ENCODE results near the gene SETDB1. TPM values are rescaled to one million over a fixed set of nuclear protein-coding genes. Genes with fewer than 3 reads are reported as not detected.

SETDB1 gene
- total RNA-seq, 1 experiment from 2014 or later, result 66.5 TPM

- intact Hi-C loops (cut with micrococcal nuclease; ENCODE audit: unreplicated experiment), result loop anchor here (5.0 to 10.0 kb wide), 2 partner anchors 525 to 743 kb away; partner anchors contain the start of gene CA14
- TF ChIP-seq, protein P1, sequence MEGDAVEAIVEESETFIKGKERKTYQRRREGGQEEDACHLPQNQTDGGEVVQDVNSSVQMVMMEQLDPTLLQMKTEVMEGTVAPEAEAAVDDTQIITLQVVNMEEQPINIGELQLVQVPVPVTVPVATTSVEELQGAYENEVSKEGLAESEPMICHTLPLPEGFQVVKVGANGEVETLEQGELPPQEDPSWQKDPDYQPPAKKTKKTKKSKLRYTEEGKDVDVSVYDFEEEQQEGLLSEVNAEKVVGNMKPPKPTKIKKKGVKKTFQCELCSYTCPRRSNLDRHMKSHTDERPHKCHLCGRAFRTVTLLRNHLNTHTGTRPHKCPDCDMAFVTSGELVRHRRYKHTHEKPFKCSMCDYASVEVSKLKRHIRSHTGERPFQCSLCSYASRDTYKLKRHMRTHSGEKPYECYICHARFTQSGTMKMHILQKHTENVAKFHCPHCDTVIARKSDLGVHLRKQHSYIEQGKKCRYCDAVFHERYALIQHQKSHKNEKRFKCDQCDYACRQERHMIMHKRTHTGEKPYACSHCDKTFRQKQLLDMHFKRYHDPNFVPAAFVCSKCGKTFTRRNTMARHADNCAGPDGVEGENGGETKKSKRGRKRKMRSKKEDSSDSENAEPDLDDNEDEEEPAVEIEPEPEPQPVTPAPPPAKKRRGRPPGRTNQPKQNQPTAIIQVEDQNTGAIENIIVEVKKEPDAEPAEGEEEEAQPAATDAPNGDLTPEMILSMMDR (conservative IDR thresholded peaks at IDR 0.05; ENCODE audit: low read depth, low read length), result no peak
- TF ChIP-seq EZH2 (IDR thresholded peaks at IDR 0.05; ENCODE audit: borderline replicate concordance, low read depth, low read length, poor library complexity, severe bottlenecking), result no peak
- Histone ChIP-seq H3K27ac (ENCODE audit: low read depth, low read length, poor library complexity, severe bottlenecking) (no peak overlapping the region), H3K27me3 (replicated peaks; ENCODE audit: insufficient read depth, low read depth, low read length, poor library complexity) (no peaks in the 10 kb centered on the region), H3K36me3 (ENCODE audit: insufficient read depth, low read length, poor library complexity, severe bottlenecking) (peaks cover 2% of the 10 kb centered on the region), H3K4me1 (ENCODE audit: insufficient read depth, low read length, poor library complexity, severe bottlenecking) (no peaks in the 10 kb centered on the region), H3K4me3 (ENCODE audit: low read depth, low read length, poor library complexity, severe bottlenecking) (no peak overlapping the region), H3K9me3 (ENCODE audit: low read depth, low read length, poor library complexity, severe bottlenecking) (no peaks in the 10 kb centered on the region)
- POLR2A ChIA-PET (ENCODE audit: low non-redundant PET), result no interaction called here
- BruUV-seq (replicated peaks), result no TSS peak
- CTCF ChIA-PET, result no interaction called here
- DNase-seq (ENCODE audit: low spot score), result no peak
Measured at GRCh38 chr1:150999926-151000325, 73.8 kb downstream of the SETDB1 start.

DNA sequence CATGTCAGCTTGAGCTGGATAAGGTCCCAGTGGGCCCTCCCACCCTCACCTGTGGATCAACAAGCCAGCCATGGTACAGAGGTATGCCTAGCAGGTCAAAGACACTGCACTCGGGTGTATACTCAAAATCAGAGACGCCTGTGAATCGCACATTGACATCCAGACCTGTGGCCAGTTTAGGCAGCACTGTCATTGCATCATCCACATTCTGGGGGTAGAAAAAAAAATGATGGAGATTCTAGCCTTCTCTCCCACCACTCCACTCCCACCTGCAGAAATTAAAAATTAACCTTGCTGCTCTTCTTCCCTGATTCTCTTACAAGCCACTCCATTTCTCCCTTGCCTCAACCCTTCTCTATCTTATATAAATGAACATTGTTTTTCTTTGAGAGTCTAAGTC, 74.2 kb downstream of the SETDB1 start:
- no peak for TF ChIP-seq EZH2 (IDR thresholded peaks at IDR 0.05; ENCODE audit: borderline replicate concordance, low read depth, low read length, poor library complexity, severe bottlenecking)
- TF ChIP-seq, protein P1 (conservative IDR thresholded peaks at IDR 0.05; ENCODE audit: low read depth, low read length), result no peak
- CTCF ChIA-PET, result no interaction called here
- Histone ChIP-seq H3K9me3 (ENCODE audit: low read depth, low read length, poor library complexity, severe bottlenecking) (no peaks in the 10 kb centered on the region), H3K27ac (ENCODE audit: low read depth, low read length, poor library complexity, severe bottlenecking) (no peak overlapping the region), H3K36me3 (ENCODE audit: insufficient read depth, low read length, poor library complexity, severe bottlenecking) (peaks cover 2% of the 10 kb centered on the region), H3K27me3 (replicated peaks; ENCODE audit: insufficient read depth, low read depth, low read length, poor library complexity) (no peaks in the 10 kb centered on the region), H3K4me3 (ENCODE audit: low read depth, low read length, poor library complexity, severe bottlenecking) (no peak overlapping the region), H3K4me1 (ENCODE audit: insufficient read depth, low read length, poor library complexity, severe bottlenecking) (peaks cover 2% of the 10 kb centered on the region)
- intact Hi-C loops (cut with micrococcal nuclease; ENCODE audit: unreplicated experiment), result no loop called here
- BruUV-seq (replicated peaks), result no TSS peak
- DNase-seq (ENCODE audit: low spot score), result no peak
- POLR2A ChIA-PET (ENCODE audit: low non-redundant PET), result interaction anchor here (0.6 kb wide), 1 partner anchor 22 kb away, joined by 3 read pairs; no protein-coding TSS in a partner anchor

- TF ChIP-seq, protein P1 (conservative IDR thresholded peaks at IDR 0.05; ENCODE audit: low read depth, low read length), result no peak
- TF ChIP-seq EZH2 (IDR thresholded peaks at IDR 0.05; ENCODE audit: borderline replicate concordance, low read depth, low read length, poor library complexity, severe bottlenecking), result no peak
- CTCF ChIA-PET, result no interaction called here
- Histone ChIP-seq H3K4me3 (ENCODE audit: low read depth, low read length, poor library complexity, severe bottlenecking) (no peak overlapping the region), H3K9me3 (ENCODE audit: low read depth, low read length, poor library complexity, severe bottlenecking) (no peaks in the 10 kb centered on the region), H3K27ac (ENCODE audit: low read depth, low read length, poor library complexity, severe bottlenecking) (no peak overlapping the region), H3K27me3 (replicated peaks; ENCODE audit: insufficient read depth, low read depth, low read length, poor library complexity) (no peaks in the 10 kb centered on the region), H3K4me1 (ENCODE audit: insufficient read depth, low read length, poor library complexity, severe bottlenecking) (peaks cover 5% of the 10 kb centered on the region), H3K36me3 (ENCODE audit: insufficient read depth, low read length, poor library complexity, severe bottlenecking) (peaks cover 2% of the 10 kb centered on the region)
- POLR2A ChIA-PET (ENCODE audit: low non-redundant PET), result interaction anchor here (0.6 kb wide), 1 partner anchor 21 kb away, joined by 3 read pairs; no protein-coding TSS in a partner anchor
- intact Hi-C loops (cut with micrococcal nuclease; ENCODE audit: unreplicated experiment), result no loop called here
- DNase-seq (ENCODE audit: low spot score), result no peak
- BruUV-seq (replicated peaks), result no TSS peak
Measured at GRCh38 chr1:151001602-151002001, 75.4 kb downstream of the SETDB1 start.

All from A673 (cell line).